Astrocyte of the spinal cord (primary cell): Measurements from ENCODE around the gene TMTC2.

Experiments used
- DNase-seq: peaks from one replicate; pipeline ENCODE4 v3.0.0; 2011; ENCODE audit warnings: low read depth, low spot score
- H3K4me3 ChIP-seq: 2 replicates; pipeline ENCODE4 v1.5.1; 2011; ENCODE audit warnings: low read depth, mild to moderate bottlenecking, low read length, moderate library complexity
- in situ Hi-C: cut with HindIII; loops from 2 replicates; pipeline ENCODE4 v1.10.0; 2017; ENCODE audit warnings: low sequenced_read_pairs
- TF ChIP-seq, protein P1 (sequence below): IDR thresholded peaks from 2 replicates; pipeline ENCODE4 v1.5.1; 2012; ENCODE audit warnings: low read depth, mild to moderate bottlenecking, low read length, inconsistent platforms

Gene TMTC2

GRCh38 chr12:82832096-82832495, 145.4 kb downstream of the TMTC2 start:
- TF ChIP-seq, protein P1, sequence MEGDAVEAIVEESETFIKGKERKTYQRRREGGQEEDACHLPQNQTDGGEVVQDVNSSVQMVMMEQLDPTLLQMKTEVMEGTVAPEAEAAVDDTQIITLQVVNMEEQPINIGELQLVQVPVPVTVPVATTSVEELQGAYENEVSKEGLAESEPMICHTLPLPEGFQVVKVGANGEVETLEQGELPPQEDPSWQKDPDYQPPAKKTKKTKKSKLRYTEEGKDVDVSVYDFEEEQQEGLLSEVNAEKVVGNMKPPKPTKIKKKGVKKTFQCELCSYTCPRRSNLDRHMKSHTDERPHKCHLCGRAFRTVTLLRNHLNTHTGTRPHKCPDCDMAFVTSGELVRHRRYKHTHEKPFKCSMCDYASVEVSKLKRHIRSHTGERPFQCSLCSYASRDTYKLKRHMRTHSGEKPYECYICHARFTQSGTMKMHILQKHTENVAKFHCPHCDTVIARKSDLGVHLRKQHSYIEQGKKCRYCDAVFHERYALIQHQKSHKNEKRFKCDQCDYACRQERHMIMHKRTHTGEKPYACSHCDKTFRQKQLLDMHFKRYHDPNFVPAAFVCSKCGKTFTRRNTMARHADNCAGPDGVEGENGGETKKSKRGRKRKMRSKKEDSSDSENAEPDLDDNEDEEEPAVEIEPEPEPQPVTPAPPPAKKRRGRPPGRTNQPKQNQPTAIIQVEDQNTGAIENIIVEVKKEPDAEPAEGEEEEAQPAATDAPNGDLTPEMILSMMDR: no peak
- H3K4me3 ChIP-seq: no peak overlapping the region

GRCh38 chr12:82832981-82833380, 146.3 kb downstream of the TMTC2 start:
- in situ Hi-C loops: no loop called here
- H3K4me3 ChIP-seq: no peak overlapping the region
- TF ChIP-seq, protein P1: no peak
- DNase-seq: no peak

More at GRCh38 chr12:82832096-82832495, 145.4 kb downstream of the TMTC2 start:
- in situ Hi-C loops: no loop called here
- DNase-seq: no peak

DNA sequence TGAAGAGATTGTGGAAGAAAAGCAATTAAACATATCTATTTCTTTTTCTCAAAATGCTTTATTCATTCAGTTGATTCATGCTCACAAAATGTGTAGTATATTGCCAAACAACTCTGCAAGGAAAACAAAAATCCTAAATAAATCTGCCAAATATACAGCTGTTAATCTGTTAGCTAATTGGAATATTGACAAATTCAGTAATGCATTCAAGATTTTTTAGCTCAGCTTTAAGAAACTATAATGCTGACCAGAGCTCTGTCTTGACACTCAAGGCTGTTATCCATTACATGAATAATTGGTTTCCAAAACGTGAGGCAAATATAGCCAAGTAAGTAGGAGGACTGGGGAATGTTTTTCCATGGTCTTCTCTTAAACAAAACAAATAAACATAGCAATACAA, 146.8 kb downstream of the TMTC2 start:
- TF ChIP-seq, protein P1: no peak
- in situ Hi-C loops: no loop called here
- H3K4me3 ChIP-seq: no peak overlapping the region
- DNase-seq: no peak

- peak; percentile 21 for DNase-seq
- H3K4me3 ChIP-seq: no peak overlapping the region
- TF ChIP-seq, protein P1: no peak
- in situ Hi-C loops: no loop called here
Observed at GRCh38 chr12:82835217-82835616, 148.5 kb downstream of the TMTC2 start.

DNA sequence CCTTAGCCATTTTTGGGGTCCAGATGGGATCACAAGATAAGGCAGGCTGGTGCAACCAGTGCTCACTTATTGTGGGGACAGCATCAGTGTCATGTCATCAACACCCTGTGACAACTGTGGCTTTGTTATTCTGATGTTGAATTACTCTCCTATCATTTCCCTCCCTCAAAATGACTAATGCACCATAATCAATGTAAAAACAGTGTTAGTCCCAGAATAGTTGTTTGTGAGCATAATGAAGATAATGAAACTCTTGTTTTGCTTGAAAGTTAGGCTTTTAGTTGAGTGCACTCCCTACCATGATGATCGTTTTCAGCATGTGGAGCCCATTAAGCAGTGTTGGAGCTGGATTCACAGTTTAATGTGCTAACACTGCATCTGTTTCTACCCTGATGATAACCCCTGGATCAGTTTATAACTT, 151.4 kb downstream of the TMTC2 start:
- DNase-seq: no peak
- H3K4me3 ChIP-seq: no peak overlapping the region
- TF ChIP-seq, protein P1: no peak
- in situ Hi-C loops: no loop called here

- in situ Hi-C loops: no loop called here
- no peak overlapping the region for H3K4me3 ChIP-seq
- no peak for DNase-seq
- TF ChIP-seq, protein P1: no peak
Observed at GRCh38 chr12:82838827-82839226, 152.1 kb downstream of the TMTC2 start.

DNA sequence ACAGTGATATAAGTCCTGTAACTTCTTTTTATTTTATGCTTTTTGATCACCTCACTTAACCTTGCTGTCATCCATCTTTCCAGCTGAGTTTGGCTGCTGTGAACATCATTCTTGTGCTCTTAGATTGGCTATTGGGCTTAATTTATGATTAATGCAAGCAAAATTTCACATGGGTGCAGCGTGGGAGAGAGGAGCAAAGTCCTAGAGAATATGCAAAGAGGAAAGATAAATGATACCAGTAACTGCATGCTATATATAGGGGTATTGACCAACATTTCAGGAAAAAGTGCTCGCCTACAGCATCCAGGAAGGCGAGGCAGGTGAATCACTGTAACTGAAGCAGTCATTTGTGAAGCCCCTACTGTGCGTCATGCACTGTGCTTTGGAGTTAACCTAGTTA, 153.1 kb downstream of the TMTC2 start:
- no peak for DNase-seq
- in situ Hi-C loops: no loop called here
- TF ChIP-seq, protein P1: no peak
- H3K4me3 ChIP-seq: no peak overlapping the region
